ENCODE measurements around the gene AAGAB. TPM values are rescaled to one million over a fixed set of nuclear protein-coding genes. Genes with fewer than 3 reads are reported as not detected.

The AAGAB gene
- total RNA-seq, 1 experiment from 2014 or later, result 52.0 TPM

GRCh38 chr15:67154249-67154648 lies 100.2 kb downstream of the AAGAB start:
- intact Hi-C loops (cut with micrococcal nuclease), result no loop called here
- H3K9me3 ChIP-seq (ENCODE audit: control insufficient read depth in 1 of 2, insufficient read depth in 1 of 2, low read depth in 1 of 2, low read length in 2 of 2), result peaks cover 0 to 7% of the 10 kb centered on the region in 2 experiments; a peak in 1 of 4 replicates
- H3K4me1 ChIP-seq (ENCODE audit: control insufficient read depth in 1 of 2, insufficient read depth in 2 of 2, low read length in 2 of 2), result peaks cover 27 to 82% of the 10 kb centered on the region in 2 experiments
- CTCF ChIA-PET, result no interaction called here
- H3K27ac ChIP-seq (ENCODE audit: low read depth, low read length), result no peak overlapping the region
- ATAC-seq (no peak), DNase-seq (ENCODE audit: low read depth, low spot score) (no peak)
- no peaks in the 10 kb centered on the region for H4K20me1 ChIP-seq (ENCODE audit: insufficient read depth)
- H3K9me2 ChIP-seq (ENCODE audit: insufficient read depth), result no peaks in the 10 kb centered on the region
- H3K36me3 ChIP-seq (ENCODE audit: control insufficient read depth in 1 of 2, insufficient read depth in 2 of 2, low read length in 2 of 2), result peaks cover 0 to 27% of the 10 kb centered on the region in 2 experiments; a peak in 2 of 4 replicates
- peaks cover 81% of the 10 kb centered on the region for H3K79me2 ChIP-seq (ENCODE audit: insufficient read depth, low read length)
- POLR2A ChIA-PET, result no interaction called here
- H3K9ac ChIP-seq (ENCODE audit: low read length), result peak overlapping the region; percentile 12; the same call in 1 of the 2 replicates
- no peak overlapping the region for H3K4me2 ChIP-seq (ENCODE audit: low read length)
- H3K27me3 ChIP-seq (ENCODE audit: insufficient read depth, low read length), result no peaks in the 10 kb centered on the region
- H3K4me3 ChIP-seq (replicated peaks in 1 of 2; ENCODE audit: low read depth in 1 of 2, low read length in 2 of 2), result no peak overlapping the region
- H2AFZ ChIP-seq (ENCODE audit: low read depth, low read length, poor library complexity, severe bottlenecking), result no peak overlapping the region
- TF ChIP-seq CTCF (IDR thresholded peaks at IDR 0.05 in 2 of 3, conservative IDR thresholded peaks at IDR 0.05 in 1 of 3; ENCODE audit: borderline replicate concordance in 1 of 3, insufficient read depth in 1 of 3, low read depth in 2 of 3, low read length in 2 of 3), result no peak
- TF ChIP-seq ZFX (IDR thresholded peaks at IDR 0.05), result no peak
- TF ChIP-seq CEBPB (IDR thresholded peaks at IDR 0.05; ENCODE audit: low read depth), result no peak
- TF ChIP-seq POLR2A (IDR thresholded peaks at IDR 0.05; ENCODE audit: borderline replicate concordance, extremely low read depth, insufficient read depth, insufficient read length), result no peak
- no peak for TF ChIP-seq TCF7L2 (IDR thresholded peaks at IDR 0.05; ENCODE audit: borderline replicate concordance, extremely low read depth, insufficient read depth, insufficient read length)
- no peak for TF ChIP-seq ZBTB33 (IDR thresholded peaks at IDR 0.05; ENCODE audit: extremely low read depth, insufficient replicate concordance, low read length)
- TF ChIP-seq RAD21 (IDR thresholded peaks at IDR 0.05; ENCODE audit: low read depth), result no peak
- no peak for TF ChIP-seq CBX3 (IDR thresholded peaks at IDR 0.05; ENCODE audit: low read depth)
- no peak for TF ChIP-seq EZH2phosphoT487 (IDR thresholded peaks at IDR 0.05; ENCODE audit: borderline replicate concordance)
- no peak for TF ChIP-seq ZNF274 (IDR thresholded peaks at IDR 0.05; ENCODE audit: low read depth, low read length)
- no peak for TF ChIP-seq MAX (IDR thresholded peaks at IDR 0.05)
- TF ChIP-seq SIN3A (IDR thresholded peaks at IDR 0.05; ENCODE audit: low read depth), result no peak
- no peak for TF ChIP-seq REST (IDR thresholded peaks at IDR 0.05; ENCODE audit: low read depth)
- TF ChIP-seq ATF3 (IDR thresholded peaks at IDR 0.05), result no peak
- no peak for TF ChIP-seq ELF1 (IDR thresholded peaks at IDR 0.05; ENCODE audit: borderline replicate concordance, low read depth)
- no peak for TF ChIP-seq EGR1 (IDR thresholded peaks at IDR 0.05; ENCODE audit: low read depth)
- no peak for TF ChIP-seq SRF (IDR thresholded peaks at IDR 0.05; ENCODE audit: low read depth)
- no peak for TF ChIP-seq JUND (IDR thresholded peaks at IDR 0.05)
- no peak for TF ChIP-seq POLR2AphosphoS5 (IDR thresholded peaks at IDR 0.05; ENCODE audit: low read depth, low read length)
- no peak for TF ChIP-seq EZH2 (IDR thresholded peaks at IDR 0.05)
- BruUV-seq (replicated peaks), result no TSS peak
- RAD21 ChIA-PET (ENCODE audit: low non-redundant PET in 1 of 2, low total read pairs in 2 of 2, uncharacterized antibody in 2 of 2, unreplicated experiment in 2 of 2), result no interaction called here

All from HCT116 (cell line).